PC-3 (cell line): ENCODE results near the gene ASPRV1.
"Not testable (repeated sequence)": the region's sequence is repeated elsewhere in the genome, so short reads cannot be mapped to it uniquely, and the experiment has no call there.

Experiments used
- CTCF ChIP-seq: fragments of 300-600 bp; sonication (generic); conservative IDR thresholded peaks from 2 replicates; pipeline ENCODE4 v1.5.1; 2017; ENCODE audit warnings: antibody characterized with exemption, low read depth, mild to moderate bottlenecking, low read length
- EZH2 ChIP-seq: fragments of 300-600 bp; sonication (generic); IDR thresholded peaks from one replicate; pipeline ENCODE4 v1.6.1; 2017; ENCODE audit warnings: antibody characterized with exemption, mild to moderate bottlenecking, low read length; ENCODE audit not compliant: unreplicated experiment

GRCh38 chr2:69950671-69951070, 10.8 kb downstream of the ASPRV1 start:
- not testable (repeated sequence) for TF ChIP-seq EZH2, CTCF
